ENCODE data around the gene KIAA0040.
"Not testable (repeated sequence)": the region's sequence is repeated elsewhere in the genome, so short reads cannot be mapped to it uniquely, and the experiment has no call there.

KIAA0040 gene

DNA sequence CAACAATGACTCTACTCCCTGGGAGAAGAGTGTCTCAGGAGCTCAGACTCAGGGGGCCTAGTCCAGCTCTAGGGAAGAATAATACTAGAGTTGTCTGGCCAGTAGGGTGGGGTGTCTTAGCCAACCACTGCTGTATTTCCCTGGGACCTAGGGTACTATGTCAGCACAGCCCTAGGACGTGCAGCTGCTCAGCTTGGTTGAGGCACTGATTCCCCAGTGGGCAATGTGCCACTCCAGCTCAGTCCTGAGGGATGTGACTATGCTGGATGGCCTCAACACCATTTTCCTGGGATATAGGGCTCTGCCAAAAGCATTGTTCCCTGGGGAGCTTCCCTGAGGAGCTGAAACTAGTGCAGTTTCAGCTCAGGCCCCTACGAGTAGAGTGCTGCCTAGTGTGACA, 77.6 kb downstream of the KIAA0040 start:
- Histone ChIP-seq H3K4me3 (ENCODE audit: low read depth, low read length) (no peak overlapping the region), H3K9ac (ENCODE audit: low read depth, low read length) (no peak overlapping the region), H3K27me3 (ENCODE audit: control insufficient read depth, insufficient read depth, low read length) (no peaks in the 10 kb centered on the region), H3K4me1 (ENCODE audit: control insufficient read depth, insufficient read depth, low read length) (no peaks in the 10 kb centered on the region), H3K9me3 (ENCODE audit: control insufficient read depth, insufficient read depth, low read length) (no peaks in the 10 kb centered on the region), H3K36me3 (ENCODE audit: control insufficient read depth, insufficient read depth, low read length) (no peaks in the 10 kb centered on the region)

DNA sequence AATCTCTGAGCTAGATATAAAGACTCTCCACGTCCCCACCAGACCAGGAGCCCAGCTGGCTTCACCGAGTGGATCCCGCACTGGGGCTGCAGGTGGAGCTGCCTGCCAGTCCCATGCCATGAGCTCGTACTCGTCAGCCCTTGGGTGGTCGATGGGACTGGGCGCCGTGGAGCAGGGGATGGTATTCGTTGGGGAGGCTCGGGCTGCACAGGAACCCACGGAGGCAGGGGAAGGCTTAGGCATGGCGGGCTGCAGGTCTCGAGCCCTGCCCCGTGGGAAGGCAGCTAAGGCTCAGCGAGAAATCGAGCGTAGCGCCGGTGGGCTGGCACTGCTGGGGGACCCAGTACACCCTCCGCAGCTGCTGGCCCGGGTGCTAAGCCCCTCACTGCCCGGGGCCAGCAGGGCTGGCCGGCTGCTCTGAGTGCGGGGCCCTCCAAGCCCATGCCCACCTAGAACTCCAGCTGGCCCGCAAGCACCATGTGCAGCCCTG, 84.2 kb downstream of the KIAA0040 start:
- H3K27me3 ChIP-seq (ENCODE audit: control insufficient read depth, insufficient read depth, low read length); H3K36me3 ChIP-seq (ENCODE audit: control insufficient read depth, insufficient read depth, low read length); H3K4me3 ChIP-seq (ENCODE audit: low read depth, low read length): not testable (repeated sequence)

More for the DNA sequence above, 84.2 kb downstream of the KIAA0040 start:
- not testable (repeated sequence) for H3K9ac ChIP-seq (ENCODE audit: low read depth, low read length); H3K4me1 ChIP-seq (ENCODE audit: control insufficient read depth, insufficient read depth, low read length); H3K9me3 ChIP-seq (ENCODE audit: control insufficient read depth, insufficient read depth, low read length)

Data from iPS-15b (cell line).